Transverse colon (tissue), 3 donors: Measurements from ENCODE around the gene EXOC1L.

Experiments used
- CTCF ChIP-seq, 5 experiments: fragments of 200-600 bp in 3 of 5; fragments of 450-650 bp in 2 of 5; sonication (generic) in 3 of 5; IDR thresholded peaks; 1 replicate in 2 of 5; 2 replicates in 3 of 5; pipeline ENCODE4 v1.5.1; 2016 to 2017; ENCODE audit warnings: antibody characterized with exemption in 5 of 5, inconsistent platforms in 3 of 5, mild to moderate bottlenecking in 2 of 5, moderate library complexity in 1 of 5
- POLR2A ChIP-seq: fragments of 450-650 bp; IDR thresholded peaks from one replicate; pipeline ENCODE4 v1.6.1; 2016; ENCODE audit warnings: antibody characterized with exemption, mild to moderate bottlenecking, moderate library complexity

GRCh38 chr4:55783584-55783983, 36.0 kb upstream of the EXOC1L start:
- TF ChIP-seq CTCF (IDR thresholded peaks at IDR 0.05) (no peak), POLR2A (no peak)
